ENCODE measurements around the gene UTS2B. TPM values are rescaled to one million over a fixed set of nuclear protein-coding genes. Genes with fewer than 3 reads are reported as not detected.
A peak's percentile ranks its signal among the peaks of the same experiment; 100 is the strongest.

Gene UTS2B, protein sequence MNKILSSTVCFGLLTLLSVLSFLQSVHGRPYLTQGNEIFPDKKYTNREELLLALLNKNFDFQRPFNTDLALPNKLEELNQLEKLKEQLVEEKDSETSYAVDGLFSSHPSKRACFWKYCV
- total RNA-seq (2014; rRNA removed; shearing (Covaris generic)): 0.37 and 0.75 TPM in 2 replicates
- polyA plus RNA-seq (2015; cell fraction: cytosol; rRNA removed): 0.39 and 0.52 TPM in 2 replicates
- 0.42 and 1.4 TPM in 2 replicates for polyA plus RNA-seq (2015; cell fraction: nucleus; rRNA removed)

DNA sequence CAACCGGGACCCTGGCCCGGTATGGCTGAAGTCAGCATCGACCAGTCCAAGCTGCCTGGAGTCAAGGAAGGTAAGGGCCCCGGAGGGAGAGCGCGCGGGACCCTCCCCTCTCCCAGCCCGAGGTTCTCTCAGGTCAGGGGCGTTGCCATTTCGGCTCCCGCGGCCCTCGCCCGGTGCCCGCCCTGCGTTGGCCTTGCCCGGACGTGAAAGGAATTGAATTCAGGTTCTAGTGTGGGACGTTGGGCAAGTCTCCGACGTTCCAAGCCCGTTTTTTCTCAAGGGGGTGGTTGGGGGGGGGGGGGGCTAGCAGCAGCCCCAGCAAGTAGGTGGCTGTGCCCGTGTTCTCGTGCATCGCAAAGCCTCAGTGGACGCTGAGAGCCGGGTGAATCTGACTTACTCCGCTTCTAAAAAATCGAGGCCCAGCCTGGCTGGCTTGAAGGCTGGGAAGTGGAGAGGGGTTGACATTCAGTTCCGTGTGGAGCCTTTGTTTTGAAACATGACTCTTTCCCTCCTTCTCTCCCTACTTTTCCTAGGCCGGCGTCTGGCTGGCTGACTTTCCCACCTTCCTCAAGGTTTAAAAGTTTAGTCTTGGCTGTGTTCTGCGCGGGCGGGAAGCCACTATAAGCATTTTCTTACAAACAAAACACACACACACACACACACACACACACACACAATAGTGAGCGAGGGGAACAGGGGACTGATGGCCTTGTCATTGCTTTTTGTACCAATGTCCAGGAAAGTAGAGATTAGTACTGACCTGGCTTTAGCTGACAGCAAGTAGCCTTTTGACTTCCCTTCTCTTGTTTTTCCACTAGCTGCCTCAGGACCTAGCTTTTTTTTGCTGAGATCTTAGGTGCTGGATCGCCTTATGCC lies at the start of gene UTS2B:
Gene UTS2B, minus strand, starts transcription at position 873 of the 876 bp plus-strand sequence. CDS start 48,337 bp downstream, outside the sequence.
- in situ Hi-C loops (cut with HindIII; ENCODE audit: low pct_unique_long_range_greater_than_20kb, low sequenced_read_pairs): no loop called here
- peak; percentile 35 for DNase-seq (ENCODE audit: low read depth, low spot score)

DNA sequence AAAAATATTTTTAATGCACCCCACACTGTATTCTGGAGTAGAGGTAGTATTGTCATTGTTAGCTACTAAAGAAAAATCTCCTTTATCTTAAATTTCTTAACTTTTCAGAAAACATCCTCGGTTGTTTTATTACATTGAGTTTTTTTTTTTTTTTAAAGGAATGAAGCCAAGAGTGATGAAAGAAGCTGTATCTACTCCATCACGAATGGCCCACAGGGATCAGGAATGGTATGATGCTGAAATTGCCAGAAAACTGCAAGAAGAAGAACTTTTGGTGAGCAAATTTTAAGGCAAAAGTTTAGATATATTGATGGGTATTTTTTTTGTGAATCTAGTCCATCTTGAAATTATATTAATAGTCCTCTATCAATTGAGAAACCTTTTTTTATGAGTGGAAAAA lies 49.7 kb upstream of the UTS2B start:
- in situ Hi-C loops (cut with HindIII; ENCODE audit: low pct_unique_long_range_greater_than_20kb, low sequenced_read_pairs): no loop called here
- no peak for DNase-seq (ENCODE audit: low read depth, low spot score)

DNA sequence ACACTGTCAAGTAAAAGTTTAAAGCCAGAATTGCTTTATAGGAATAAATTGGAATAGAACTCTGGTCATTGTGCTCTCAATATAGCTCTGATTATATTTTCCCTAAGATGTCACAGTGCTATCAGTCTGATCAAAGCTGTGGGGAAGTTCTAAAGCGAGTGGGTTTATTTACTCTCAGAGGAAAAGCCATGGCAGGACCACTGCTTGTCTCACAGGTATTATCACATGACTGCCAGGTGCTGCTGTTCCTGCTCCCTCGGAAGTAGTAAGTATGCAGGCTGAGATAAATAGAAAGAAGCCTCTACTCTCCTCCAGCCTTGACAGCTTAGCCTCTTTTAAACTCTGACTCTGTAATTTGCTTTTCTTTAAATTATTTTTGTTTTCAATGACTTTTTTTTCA lies 49.1 kb upstream of the UTS2B start:
- in situ Hi-C loops (cut with HindIII; ENCODE audit: low pct_unique_long_range_greater_than_20kb, low sequenced_read_pairs): no loop called here
- DNase-seq (ENCODE audit: low read depth, low spot score): no peak

DNA sequence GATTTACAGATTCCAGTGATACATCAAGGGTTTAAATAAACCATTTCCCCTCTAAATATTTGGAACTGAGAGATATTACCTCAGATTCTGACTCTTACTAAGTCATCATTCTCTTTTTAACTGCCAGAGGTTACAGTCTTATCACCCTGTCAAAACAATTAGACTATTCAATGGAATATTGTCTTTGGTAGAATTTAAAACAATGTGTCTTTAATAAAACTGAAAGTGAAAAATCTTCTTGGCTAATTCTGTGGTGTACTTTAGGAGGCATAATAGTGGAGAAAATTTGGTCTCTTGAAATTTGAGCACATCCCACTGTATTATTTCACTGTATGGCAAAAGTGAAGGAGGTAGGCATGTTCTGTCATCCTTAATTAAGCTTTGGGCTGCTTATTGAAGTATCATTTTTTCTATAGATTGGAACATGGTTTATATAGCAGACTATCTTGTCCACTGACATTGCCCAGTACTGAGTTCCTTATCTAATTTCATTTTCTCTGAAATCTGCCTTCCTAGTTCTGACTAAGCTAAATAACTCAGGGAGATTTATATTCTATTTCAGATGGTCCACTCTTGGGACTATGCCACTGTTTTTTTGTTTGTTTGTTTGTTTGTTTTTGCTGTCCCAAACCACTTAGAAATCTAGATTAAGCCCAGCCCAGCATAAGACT lies 48.0 kb upstream of the UTS2B start:
- in situ Hi-C loops (cut with HindIII; ENCODE audit: low pct_unique_long_range_greater_than_20kb, low sequenced_read_pairs): no loop called here
- peak; percentile 63 for DNase-seq (ENCODE audit: low read depth, low spot score)

DNA sequence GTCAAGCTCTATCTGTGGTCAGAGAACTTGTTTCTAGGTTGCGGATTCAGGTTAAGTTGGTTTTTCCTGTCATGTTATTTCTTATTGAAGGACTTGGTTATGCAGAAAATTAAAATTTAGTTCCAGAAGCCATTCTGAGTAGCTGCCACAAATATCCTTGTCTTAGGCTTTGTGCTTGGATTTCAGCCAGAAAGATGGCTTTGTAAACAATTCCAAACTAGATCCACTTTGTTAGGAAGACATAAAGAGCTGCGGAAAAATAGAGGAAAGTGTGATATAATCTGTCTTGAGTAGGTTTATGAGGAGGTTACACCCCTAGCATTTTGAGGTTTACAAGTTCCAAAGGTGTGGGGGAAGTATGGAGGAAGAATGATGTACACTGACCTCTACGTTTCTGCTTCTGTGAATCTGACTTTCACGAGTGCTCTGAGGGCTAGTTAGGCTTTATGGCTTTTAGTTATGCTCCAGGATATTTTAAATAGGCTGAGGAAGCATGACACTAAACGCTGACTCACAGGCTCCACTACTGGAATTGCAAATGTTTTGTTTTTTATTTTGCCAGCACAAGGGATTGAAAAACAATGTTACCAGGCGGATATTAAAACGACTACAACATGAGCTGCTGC lies 46.3 kb upstream of the UTS2B start:
- in situ Hi-C loops (cut with HindIII; ENCODE audit: low pct_unique_long_range_greater_than_20kb, low sequenced_read_pairs): no loop called here
- no peak for DNase-seq (ENCODE audit: low read depth, low spot score)

DNA sequence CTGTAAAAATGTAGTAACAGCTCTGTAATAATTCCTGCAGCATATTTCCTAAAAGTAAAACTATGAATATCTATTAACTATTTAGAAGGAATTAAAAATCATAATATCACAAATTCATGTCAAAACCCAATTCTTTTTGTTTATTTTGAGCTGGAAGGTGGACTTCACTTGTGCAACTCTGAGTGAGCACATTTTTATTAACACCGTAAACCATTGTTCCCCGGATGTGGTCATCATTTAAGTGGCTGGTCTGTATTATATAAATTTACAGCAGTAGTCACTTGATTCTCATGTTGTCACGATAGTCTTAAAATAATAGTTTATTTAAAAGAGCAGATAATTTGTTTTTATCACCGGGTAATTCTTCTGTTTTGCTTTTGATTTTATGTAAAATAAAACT lies 43.0 kb upstream of the UTS2B start:
- no peak for DNase-seq (ENCODE audit: low read depth, low spot score)
- in situ Hi-C loops (cut with HindIII; ENCODE audit: low pct_unique_long_range_greater_than_20kb, low sequenced_read_pairs): no loop called here

DNA sequence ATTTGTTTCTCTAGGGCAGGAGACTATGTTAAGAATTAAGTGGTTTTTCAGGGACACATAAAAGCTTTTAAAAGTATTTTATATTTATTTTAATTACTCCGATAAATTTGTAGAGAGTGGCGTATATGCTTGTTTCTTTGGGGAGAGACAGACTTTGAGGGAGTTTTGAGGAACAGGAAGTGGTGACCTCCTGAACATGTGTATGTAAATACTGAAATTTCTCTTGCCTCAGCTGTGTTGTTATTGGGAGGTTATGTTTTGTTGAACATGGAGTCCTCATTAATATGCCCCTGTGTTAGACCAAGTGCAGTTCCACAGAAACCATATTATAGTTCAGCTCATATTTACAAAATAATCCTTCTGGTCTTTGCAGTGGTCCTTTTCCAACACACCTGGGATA lies 41.8 kb upstream of the UTS2B start:
- in situ Hi-C loops (cut with HindIII; ENCODE audit: low pct_unique_long_range_greater_than_20kb, low sequenced_read_pairs): no loop called here
- DNase-seq (ENCODE audit: low read depth, low spot score): no peak

DNA sequence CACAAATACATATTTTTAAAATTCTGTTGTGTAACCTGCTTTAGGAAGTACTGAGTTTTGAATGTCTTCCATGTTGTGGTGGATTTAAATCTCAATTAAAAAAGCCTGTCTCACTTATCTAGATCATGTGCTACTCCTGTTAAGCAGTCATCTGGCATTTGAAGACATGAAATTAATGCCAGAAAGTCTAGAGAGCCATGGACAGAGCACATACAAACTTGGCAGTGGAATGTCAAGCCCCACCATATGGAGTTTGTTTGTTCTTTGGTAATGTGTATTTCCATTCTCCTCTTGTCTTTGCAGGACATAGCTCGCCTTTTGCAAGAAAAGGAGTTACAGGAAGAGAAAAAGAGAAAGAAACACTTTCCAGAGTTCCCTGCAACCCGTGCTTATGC lies 39.3 kb upstream of the UTS2B start:
- in situ Hi-C loops (cut with HindIII; ENCODE audit: low pct_unique_long_range_greater_than_20kb, low sequenced_read_pairs): no loop called here
- DNase-seq (ENCODE audit: low read depth, low spot score): no peak

DNA sequence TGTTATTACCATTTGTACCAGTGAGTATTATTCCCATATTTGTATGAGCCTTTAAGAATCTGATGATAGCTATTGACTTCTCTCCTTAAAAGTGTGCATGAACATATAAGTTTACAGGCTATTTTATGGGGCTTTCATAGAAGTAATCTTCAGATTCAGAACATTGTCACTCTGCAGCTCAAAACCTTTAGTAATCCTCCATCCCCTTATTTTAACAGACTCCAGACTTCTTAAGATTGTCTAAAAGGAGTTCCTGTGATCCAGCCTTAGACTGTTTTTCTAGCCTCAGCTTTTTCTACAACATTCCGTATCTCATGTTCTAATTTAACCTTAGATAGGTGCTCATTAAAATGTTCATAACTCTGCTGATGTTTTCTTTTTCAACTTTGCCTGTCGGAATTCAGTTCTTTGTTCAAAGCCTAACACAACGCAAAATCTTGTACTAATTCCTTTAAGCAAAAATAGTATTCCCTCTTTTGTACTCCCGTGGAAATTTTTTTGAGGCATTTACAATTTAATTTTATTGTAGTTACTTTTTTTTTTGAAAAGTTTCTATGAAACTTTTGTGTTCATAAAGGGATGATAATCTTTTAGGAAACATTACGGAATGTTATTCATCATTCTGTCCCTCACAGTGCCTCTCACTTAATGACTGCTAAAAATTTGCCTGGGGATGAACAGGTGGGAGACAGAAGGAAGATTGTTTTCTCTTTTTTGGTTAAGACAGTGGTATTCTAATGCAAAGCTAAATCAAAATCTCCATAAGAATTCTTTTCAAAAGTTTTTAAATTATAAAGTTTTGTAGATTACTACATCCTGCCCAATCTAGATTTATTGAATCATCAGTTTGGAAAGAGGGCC lies 38.7 kb upstream of the UTS2B start:
- no peak for DNase-seq (ENCODE audit: low read depth, low spot score)
- in situ Hi-C loops (cut with HindIII; ENCODE audit: low pct_unique_long_range_greater_than_20kb, low sequenced_read_pairs): no loop called here

DNA sequence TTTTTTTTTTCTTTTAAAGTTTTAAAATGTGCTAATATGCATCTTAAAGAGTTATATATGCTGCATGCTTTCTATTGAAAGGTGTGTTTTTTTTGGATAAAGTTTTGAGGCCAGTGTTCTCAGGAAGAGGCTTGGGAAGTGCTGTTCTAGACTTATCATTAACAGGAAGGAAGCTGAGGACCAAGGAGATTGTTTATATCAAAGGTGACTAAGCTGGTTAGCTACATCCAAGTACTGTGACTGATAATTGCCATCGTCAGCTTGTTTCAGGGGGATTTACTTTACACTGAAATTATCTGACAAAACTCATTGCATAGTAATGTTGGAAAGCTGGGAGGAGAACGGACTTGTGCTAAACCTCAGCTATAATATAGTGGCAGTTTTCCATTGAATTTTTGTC lies 36.3 kb upstream of the UTS2B start:
- DNase-seq (ENCODE audit: low read depth, low spot score): no peak
- in situ Hi-C loops (cut with HindIII; ENCODE audit: low pct_unique_long_range_greater_than_20kb, low sequenced_read_pairs): no loop called here

DNA sequence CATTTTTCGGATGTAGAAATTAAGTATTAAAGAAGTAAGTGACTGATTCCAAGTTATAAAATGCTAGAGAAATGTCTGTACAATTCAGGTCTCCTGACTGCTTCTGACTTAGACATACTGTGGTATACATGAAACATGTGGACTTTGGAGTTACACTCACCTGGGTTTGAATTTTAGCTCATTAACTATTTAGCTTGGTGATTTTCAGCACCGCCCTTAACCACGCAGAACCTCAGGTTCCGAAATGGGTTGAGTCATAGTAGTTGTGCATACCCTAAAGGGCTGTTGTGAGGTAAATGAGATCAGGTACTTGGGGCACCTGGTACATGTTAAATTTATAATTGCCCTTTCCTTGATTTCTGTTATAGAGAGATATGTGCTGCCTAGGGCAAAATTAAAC lies 32.9 kb upstream of the UTS2B start:
- DNase-seq (ENCODE audit: low read depth, low spot score): peak; percentile 51
- in situ Hi-C loops (cut with HindIII; ENCODE audit: low pct_unique_long_range_greater_than_20kb, low sequenced_read_pairs): no loop called here

DNA sequence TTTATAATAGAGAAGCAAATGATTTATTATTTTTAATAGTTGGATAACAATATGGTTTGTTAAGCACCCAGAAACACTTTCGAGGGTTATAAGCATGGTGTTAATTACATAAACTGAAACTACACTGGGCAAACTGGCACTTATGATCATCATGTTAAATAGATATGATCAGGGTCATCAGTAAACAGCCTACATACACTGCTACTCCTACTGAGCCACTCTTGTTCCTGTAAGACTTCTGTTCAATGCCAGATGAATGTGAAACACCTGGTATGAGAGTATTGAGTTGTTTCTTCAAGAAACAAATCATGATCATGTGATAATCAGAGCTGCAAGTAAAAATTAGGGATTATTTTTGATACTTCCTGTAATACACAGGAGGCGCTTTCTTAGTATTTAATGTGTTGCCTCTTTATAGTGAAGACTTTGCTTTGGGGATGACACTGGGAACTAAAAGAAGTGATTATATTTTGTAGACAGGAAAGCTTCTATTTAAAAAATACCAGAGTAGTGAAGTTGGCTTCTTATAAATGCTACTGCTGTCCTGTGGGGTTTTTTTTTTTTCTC lies 32.3 kb upstream of the UTS2B start:
- in situ Hi-C loops (cut with HindIII; ENCODE audit: low pct_unique_long_range_greater_than_20kb, low sequenced_read_pairs): no loop called here
- peak; percentile 92 for DNase-seq (ENCODE audit: low read depth, low spot score)

DNA sequence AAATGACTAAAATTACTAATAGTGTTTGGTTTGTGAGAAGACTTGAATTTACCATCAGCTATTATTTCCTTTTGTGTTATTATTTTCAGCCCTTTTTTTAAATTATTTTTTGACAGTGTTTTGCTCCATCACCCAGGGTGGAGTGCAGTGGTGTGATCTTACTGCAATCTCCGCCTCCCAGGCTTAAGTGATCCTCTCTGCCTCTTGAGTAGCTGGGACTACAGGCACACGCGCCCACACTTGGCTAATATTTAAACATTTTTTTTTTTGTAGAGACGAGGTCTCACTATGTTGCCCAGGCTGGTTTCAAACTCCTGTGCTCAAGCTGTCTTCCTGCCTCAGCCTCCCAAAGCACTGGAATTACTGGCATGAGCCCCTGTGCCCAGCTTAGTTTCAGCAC lies 31.7 kb upstream of the UTS2B start:
- no peak for DNase-seq (ENCODE audit: low read depth, low spot score)
- in situ Hi-C loops (cut with HindIII; ENCODE audit: low pct_unique_long_range_greater_than_20kb, low sequenced_read_pairs): no loop called here

DNA sequence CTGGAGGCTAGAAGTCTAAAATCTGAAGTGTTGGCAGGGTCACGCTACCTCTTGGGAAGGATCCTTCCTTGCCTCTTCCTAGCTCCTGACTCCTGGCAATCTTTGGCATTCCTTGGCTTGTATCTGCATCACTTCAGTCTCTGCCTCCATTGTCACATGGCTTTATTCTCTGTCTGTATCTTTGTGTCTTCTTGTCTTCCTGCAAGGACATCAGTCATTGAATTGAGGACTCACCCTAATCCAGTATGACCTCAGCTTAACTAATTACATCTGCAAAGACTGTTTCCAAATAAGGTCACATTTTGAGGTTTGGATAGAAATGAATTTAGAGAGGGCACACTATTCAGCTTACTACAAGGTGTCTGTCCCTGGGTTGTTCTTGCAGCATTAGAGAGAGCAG lies 31.1 kb upstream of the UTS2B start:
- DNase-seq (ENCODE audit: low read depth, low spot score): no peak
- in situ Hi-C loops (cut with HindIII; ENCODE audit: low pct_unique_long_range_greater_than_20kb, low sequenced_read_pairs): no loop called here

DNA sequence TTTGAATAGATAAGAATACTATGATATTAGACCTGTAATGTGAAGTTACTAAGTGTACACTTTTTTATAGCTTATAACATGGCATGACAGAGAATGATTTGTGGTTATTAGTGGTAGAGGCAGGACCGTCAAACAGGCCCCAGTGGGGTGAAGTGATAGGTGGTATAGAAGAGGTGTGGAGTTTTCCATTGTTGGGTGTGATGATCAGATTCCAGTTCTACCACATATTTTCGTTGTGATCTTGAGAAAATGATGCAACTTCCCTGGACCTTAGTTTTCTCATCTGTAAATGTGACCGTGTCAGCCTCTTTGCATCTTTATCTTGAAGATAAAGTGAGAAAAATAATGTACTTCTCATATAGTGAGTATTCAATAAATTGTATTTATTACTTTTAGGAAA lies 30.3 kb upstream of the UTS2B start:
- in situ Hi-C loops (cut with HindIII; ENCODE audit: low pct_unique_long_range_greater_than_20kb, low sequenced_read_pairs): no loop called here

DNA sequence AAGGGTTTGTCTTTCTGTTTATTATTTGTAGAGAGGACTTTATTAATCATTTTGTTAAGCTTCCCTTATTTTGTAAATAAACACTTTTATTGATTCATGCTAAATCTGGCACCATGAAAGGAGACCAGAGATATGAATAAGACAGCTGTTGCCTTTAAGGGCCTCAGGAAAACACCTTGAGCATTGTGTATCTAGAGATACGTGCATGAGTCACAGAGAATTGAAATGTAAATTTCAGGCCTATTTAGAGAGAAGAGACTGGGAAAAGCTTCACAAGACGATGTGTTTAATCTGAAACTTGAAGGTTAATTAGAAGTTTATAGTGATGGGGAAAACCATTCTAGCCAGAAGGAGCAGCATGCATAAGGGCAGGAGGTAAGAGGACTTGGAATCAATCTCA lies 28.6 kb upstream of the UTS2B start:
- in situ Hi-C loops (cut with HindIII; ENCODE audit: low pct_unique_long_range_greater_than_20kb, low sequenced_read_pairs): no loop called here
- no peak for DNase-seq (ENCODE audit: low read depth, low spot score)

More for the DNA sequence above, 30.3 kb upstream of the UTS2B start:
- no peak for DNase-seq (ENCODE audit: low read depth, low spot score)

DNA sequence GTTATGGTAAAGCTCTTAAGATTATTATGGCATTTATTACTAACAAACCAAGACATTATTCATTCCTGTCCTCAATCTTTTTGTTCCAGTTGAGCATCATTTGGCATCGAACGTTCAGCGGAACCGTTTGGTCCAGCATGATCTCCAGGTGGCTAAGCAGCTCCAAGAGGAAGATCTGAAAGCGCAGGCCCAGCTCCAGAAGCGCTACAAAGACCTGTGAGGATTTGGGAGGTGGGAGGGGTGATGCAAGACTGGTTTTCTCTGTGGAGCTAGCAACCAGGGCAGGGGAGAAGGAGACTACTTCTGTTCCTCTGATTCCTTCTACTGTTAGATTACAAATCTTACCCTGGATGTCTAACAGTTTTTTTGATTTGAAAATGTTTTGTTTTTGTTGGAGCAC lies 27.6 kb upstream of the UTS2B start:
- in situ Hi-C loops (cut with HindIII; ENCODE audit: low pct_unique_long_range_greater_than_20kb, low sequenced_read_pairs): no loop called here
- no peak for DNase-seq (ENCODE audit: low read depth, low spot score)
